HG02642 (cell line): ENCODE measurements around the gene TMEM87B.
A peak's percentile ranks its signal among the peaks of the same experiment; 100 is the strongest.
"Not testable (repeated sequence)": the region's sequence is repeated elsewhere in the genome, so short reads cannot be mapped to it uniquely, and the experiment has no call there.

ENCODE experiments used
- ATAC-seq: cut with Tn5 transposase; IDR thresholded peaks from one replicate; pipeline ENCODE4 v1.9.1; 2021; ENCODE audit warnings: mild to moderate bottlenecking; ENCODE audit not compliant: unreplicated experiment, poor library complexity

The TMEM87B gene

GRCh38 chr2:112032224-112032586, 22.9 kb upstream of the TMEM87B start:
- ATAC-seq, result no peak

GRCh38 chr2:112032689-112033465, 22.2 kb upstream of the TMEM87B start:
- no peak for ATAC-seq

- no peak for ATAC-seq
Measured at GRCh38 chr2:112033600-112033999, 21.5 kb upstream of the TMEM87B start.

DNA sequence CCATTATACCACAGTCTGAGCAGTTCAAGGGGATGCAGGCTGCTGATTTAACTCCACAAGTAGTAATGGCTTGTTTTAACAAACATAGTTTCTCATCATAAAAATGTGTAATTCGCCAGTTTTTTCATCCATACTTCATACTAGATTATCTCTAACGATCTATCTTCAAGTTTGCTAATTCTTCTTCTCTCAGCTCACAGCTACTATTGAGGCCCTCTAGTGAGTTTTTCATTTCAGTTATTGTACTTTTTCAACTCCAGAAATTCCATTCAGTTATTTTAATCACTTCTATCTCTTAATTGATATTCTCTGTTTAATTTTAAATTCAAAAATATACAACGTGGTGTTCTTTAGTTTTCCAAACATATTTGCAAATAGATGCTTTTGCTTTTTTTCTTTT, 20.1 kb upstream of the TMEM87B start:
- ATAC-seq, result no peak

- no peak for ATAC-seq
Measured at GRCh38 chr2:112035786-112036185, 19.3 kb upstream of the TMEM87B start.

DNA sequence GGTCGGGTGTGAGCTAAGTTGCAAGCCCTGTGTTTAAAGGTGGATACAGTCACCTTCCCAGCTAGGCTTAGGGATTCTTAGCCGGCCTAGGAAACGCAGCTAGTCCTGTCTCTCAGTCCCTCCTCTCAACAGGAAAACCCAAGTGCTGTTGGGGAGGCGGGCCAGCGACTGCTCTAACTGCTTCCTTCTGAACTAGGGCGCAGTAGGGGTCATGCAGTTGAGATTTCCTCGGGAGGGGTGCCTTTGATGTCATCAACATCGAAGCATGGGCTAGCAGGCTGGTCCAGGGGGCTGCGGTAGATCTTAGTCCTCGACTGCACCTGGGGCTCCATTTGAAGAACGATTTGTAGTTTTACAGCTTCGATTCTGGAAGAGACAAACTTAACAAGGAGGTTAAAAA, 15.5 kb upstream of the TMEM87B start:
- not testable (repeated sequence) for ATAC-seq

DNA sequence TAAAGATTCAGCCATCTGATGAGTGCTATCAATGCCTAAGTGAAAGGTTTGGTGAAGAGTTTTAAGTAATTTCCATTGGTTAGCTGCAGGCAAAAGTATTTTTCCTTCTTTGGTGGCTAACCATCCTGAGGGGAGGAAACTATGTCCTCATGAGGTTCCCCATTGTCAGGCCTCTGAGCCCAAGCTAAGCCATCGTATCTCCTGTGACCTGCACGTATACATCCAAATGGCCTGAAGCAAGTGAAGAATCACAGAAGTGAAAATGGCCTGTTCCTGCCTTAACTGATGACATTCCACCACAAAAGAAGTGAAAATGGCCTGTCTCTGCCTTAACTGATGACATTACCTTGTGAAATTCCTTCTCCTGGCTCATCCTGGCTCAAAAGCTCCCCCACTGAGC, 15.0 kb upstream of the TMEM87B start:
- not testable (repeated sequence) for ATAC-seq

DNA sequence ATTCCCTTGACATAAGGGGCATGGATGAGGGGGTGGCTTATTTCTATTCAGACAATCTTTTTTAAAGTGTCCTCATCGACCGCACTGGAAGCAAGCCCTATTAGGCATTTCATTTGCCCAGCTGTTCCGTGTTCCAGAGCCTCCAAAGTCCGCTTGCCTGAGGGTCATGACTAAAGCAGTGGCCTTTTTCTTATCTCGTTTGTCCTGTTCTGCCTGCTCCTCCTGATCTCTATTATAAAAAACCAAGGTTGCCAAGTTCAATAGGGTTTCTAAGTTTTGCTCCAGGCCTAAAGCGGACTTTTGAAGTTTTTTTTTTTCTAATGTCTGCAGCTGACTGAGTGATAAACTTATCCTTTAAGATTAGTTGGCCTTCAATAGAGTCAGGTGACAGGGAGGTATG, 13.6 kb upstream of the TMEM87B start:
- ATAC-seq, result not testable (repeated sequence)

GRCh38 chr2:112045446-112046014, 9.5 kb upstream of the TMEM87B start:
- ATAC-seq, result no peak

- no peak for ATAC-seq
Measured at GRCh38 chr2:112046231-112046630, 8.8 kb upstream of the TMEM87B start.

DNA sequence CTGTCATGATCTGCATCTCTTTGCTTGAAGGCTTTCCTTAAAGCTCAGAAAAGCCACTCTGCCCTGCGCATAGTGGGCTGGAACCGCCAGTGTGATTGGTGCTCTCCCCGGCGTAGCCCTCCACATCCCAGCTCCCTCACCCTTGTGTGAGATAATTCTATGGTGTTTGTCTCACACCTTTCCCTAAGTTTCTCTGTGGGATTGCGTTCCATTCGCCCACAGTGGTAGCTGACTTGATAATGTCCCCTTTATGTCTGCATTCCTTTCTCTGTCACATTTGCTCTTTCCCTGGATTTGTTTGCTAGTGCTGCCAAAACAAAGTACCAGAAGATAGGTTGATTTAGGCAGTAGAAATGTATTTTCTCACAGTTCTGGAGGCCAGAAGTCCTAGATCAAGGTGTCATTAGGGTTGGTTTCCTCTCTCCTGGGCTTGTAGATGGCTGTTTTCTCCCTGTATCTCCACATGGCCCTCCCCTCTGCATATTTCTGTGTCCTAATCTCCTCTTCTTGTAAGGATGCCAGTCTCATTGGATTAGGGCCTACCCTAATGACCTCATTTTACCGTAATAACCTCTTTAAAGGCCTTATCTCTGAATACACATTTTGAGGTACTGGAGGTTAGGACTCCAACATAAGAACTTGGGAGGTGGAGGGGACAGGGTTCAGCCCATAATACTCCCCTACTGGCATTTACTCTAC, 7.4 kb upstream of the TMEM87B start:
- no peak for ATAC-seq

- ATAC-seq, result no peak
Measured at GRCh38 chr2:112048236-112048592, 6.9 kb upstream of the TMEM87B start.

GRCh38 chr2:112048887-112049286, 6.2 kb upstream of the TMEM87B start:
- ATAC-seq, result no peak

GRCh38 chr2:112050316-112050715, 4.8 kb upstream of the TMEM87B start:
- ATAC-seq, result no peak

GRCh38 chr2:112053917-112054846, 887 bp upstream of the TMEM87B start:
- peak; percentile 72 for ATAC-seq

- peak; percentile 1 for ATAC-seq
Measured at GRCh38 chr2:112055730-112056625, 909 bp downstream of the TMEM87B start.

- ATAC-seq, result no peak
Measured at GRCh38 chr2:112056626-112056987, 1.5 kb downstream of the TMEM87B start.

- ATAC-seq, result no peak
Measured at GRCh38 chr2:112059671-112060070, 4.6 kb downstream of the TMEM87B start.

DNA sequence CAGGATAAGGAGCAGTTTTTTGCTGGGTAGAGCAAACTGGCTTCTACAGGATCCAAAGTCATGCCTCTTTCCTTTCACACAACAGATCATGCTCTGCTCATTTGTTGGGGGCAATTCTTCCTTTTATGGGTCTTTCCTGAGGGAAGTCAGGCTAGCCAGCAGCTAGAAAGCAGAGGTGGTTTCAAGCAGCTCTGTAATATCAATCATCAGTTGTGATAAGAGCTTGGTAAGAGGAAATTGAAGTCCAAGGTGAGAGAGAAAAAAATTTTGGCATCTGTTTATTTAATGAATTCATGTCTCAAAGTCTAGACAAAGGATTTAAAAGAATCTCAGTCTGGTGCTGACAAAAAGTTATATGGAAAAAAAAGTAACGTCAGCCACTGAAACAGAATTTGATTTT, 6.2 kb downstream of the TMEM87B start:
- ATAC-seq, result no peak

- no peak for ATAC-seq
Measured at GRCh38 chr2:112061840-112062239, 6.8 kb downstream of the TMEM87B start.
